Colonic mucosa (tissue), 4 donors: ENCODE measurements around the gene GTPBP1. TPM values are rescaled to one million over a fixed set of nuclear protein-coding genes. Genes with fewer than 3 reads are reported as not detected.

Experiments used
- DNase-seq: peaks from one replicate; pipeline ENCODE4 v3.0.0-alpha.2; 2020
- H3K27ac ChIP-seq: fragments of 200-600 bp; one replicate; pipeline ENCODE4 v1.8.0; 2021
- H3K27me3 ChIP-seq: fragments of 200-600 bp; one replicate; pipeline ENCODE4 v1.8.0; 2021
- H3K36me3 ChIP-seq: fragments of 200-600 bp; one replicate; pipeline ENCODE4 v1.8.0; 2021
- H3K4me1 ChIP-seq: fragments of 200-600 bp; one replicate; pipeline ENCODE4 v1.8.0; 2021; ENCODE audit warnings: mild to moderate bottlenecking
- H3K4me3 ChIP-seq: fragments of 200-600 bp; one replicate; pipeline ENCODE4 v1.8.0; 2021
- H3K9ac ChIP-seq, 2 donors: one replicate each; pipeline ENCODE4 v1.7.0; 2013; ENCODE audit warnings: control low read depth in 2 of 2, low read depth in 2 of 2, low read length in 2 of 2
- H3K9me3 ChIP-seq: fragments of 200-600 bp; one replicate; pipeline ENCODE4 v1.8.0; 2021
- intact Hi-C: fragments of 100-400 bp; cut with DNase I; formaldehyde crosslinking; loops from one replicate; pipeline ENCODE4 v1.14.1; 2022
- total RNA-seq, 2 donors: library from RNA; stranded (reverse); fragmentation: NEBNext Ultra II Directional in 1 of 2; extraction: Animal tissue kit (Norgen Biotek cat#: 25700) in 1 of 2; gene quantifications; one replicate each; pipeline ENCODE4 v1.2.1, GENCODE V29; 2021
- TF ChIP-seq, protein P1 (sequence below): fragments of 200-600 bp; IDR thresholded peaks from one replicate; pipeline ENCODE4 v1.8.0; 2022; ENCODE audit warnings: antibody characterized with exemption, mild to moderate bottlenecking
- donor health status: healthy.
- donor health status: DM: no; HTN: no; CAD: no.
- donor health status: DM: no; HTN: no; CAD: no.

Gene GTPBP1
- total RNA-seq, 2 donors from 2014 or later = 64.6 to 65.6 TPM

DNA sequence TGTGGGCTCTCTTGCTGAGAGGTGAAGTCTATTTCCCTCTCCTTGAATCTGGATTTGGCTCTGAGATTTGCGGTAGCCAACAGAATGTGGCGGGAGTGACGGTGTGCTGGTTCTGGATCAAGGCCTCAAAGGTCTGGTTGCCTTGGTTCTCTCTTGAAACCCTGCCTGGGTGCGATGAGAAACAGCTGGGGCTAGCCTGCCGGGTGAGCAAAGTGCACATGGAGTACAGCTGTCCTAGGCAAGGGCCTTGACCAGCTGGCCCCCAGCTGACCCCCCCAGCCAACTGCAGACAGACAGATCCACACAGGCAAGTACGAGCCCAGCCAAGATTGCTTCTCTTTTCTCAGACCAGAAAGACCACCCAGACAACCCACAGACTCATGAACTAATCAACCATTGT is 39.2 kb downstream of the GTPBP1 start:
- Histone ChIP-seq H3K9me3 (no peaks in the 10 kb centered on the region), H3K27me3 (no peaks in the 10 kb centered on the region), H3K36me3 (peaks cover 42% of the 10 kb centered on the region), H3K4me3 (no peak overlapping the region), H3K9ac (no peak overlapping the region), H3K4me1 (no peaks in the 10 kb centered on the region), H3K27ac (no peak overlapping the region)
- TF ChIP-seq, protein P1, sequence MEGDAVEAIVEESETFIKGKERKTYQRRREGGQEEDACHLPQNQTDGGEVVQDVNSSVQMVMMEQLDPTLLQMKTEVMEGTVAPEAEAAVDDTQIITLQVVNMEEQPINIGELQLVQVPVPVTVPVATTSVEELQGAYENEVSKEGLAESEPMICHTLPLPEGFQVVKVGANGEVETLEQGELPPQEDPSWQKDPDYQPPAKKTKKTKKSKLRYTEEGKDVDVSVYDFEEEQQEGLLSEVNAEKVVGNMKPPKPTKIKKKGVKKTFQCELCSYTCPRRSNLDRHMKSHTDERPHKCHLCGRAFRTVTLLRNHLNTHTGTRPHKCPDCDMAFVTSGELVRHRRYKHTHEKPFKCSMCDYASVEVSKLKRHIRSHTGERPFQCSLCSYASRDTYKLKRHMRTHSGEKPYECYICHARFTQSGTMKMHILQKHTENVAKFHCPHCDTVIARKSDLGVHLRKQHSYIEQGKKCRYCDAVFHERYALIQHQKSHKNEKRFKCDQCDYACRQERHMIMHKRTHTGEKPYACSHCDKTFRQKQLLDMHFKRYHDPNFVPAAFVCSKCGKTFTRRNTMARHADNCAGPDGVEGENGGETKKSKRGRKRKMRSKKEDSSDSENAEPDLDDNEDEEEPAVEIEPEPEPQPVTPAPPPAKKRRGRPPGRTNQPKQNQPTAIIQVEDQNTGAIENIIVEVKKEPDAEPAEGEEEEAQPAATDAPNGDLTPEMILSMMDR = no peak
- intact Hi-C loops = no loop called here
- DNase-seq = no peak

DNA sequence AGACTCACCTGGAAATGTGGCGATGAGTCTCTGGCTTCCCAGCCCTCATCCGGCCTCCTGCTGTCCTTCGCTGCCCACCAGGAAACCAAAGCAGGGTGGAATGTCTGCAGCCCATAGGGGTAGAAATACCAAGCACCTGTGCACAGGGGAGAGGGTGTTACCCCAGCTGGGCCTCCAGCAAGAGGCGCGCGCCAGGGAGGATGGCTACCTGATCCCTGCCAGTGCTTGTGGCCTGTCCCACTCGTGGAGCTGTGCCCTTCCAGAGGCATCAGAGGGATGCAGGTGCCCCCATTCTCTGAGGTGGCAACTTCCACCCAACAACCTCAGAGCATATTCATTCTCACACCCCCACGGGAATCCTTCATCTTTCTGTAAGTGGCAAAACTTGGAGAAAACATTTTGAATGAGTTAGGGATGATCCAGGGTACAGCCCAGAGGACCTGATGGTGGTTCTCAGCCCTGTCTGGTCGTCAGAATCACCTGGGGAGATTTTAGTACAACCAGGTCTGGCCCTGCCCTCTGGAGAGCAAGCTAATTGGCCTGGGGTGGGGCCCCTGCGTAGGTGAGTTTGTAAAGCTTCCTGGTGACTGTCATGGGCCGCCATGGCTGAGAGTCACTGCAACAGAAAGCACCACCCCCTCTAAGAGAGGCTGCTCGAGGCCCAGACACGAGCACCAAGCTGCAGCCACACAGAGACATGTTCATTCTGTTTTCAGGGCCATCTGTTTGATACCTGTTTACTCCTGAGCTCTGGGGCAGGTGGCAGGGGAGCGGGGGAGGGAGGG is 40.1 kb downstream of the GTPBP1 start:
- TF ChIP-seq, protein P1 = no peak
- Histone ChIP-seq H3K27me3 (no peaks in the 10 kb centered on the region), H3K4me1 (peaks cover 4% of the 10 kb centered on the region), H3K36me3 (peaks cover 41% of the 10 kb centered on the region), H3K9ac (no peak overlapping the region), H3K9me3 (no peaks in the 10 kb centered on the region), H3K27ac (peak overlapping the region; percentile 27), H3K4me3 (no peak overlapping the region)
- DNase-seq = peak; percentile 65
- intact Hi-C loops = no loop called here

DNA sequence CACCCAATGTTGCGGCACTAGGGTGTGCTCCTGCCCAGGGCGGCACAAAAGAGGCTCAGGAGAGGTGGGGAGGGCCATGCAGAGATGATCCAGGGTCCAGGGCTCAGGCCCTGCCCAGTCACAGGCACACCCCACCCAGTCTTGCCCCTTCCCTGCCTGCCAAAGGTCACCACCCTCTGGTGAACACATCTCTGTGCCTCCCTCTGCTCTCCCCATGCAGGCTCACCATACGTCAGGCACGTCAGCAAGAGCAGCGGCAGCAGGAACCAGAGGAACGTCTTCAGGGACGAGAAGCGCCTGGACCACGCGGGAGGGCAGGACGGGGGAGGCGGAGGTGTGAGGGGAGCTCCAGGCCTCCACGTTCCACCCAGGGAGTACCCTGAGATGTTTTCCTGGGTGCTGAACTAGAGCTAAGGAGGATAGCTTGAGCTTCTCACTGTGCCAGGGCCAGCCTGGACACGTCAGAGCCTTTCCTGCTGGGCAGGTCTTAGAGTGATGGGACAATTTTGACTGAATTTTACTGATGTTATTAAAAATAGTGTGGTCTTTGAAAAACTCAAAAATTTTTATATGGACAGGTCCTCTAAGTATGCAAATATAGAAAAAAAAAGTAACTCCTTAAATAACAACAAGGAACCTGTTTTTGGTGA is 42.9 kb downstream of the GTPBP1 start:
- TF ChIP-seq, protein P1 = no peak
- intact Hi-C loops = no loop called here

DNA sequence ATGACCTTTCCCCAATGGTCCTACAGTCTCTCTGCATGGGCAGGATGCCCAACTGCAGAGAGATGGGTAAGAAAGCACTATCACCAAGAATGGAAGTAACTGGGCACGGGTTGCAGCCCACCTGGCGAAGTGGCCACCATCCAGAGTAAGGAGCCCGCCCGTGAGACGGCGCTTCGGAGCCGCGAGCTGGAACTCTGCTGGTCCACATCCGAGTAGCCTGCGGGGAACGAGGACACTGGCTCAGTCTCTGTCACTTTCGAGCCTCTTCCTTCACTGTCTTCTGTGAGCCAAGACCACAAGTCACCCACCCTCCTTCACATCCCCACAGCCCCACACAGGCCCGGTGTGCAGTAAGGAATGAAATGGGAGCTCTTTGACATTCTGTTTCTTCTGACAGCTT is 44.4 kb downstream of the GTPBP1 start:
- H3K9ac ChIP-seq = no peak overlapping the region
- H3K27me3 ChIP-seq = no peaks in the 10 kb centered on the region
- H3K4me1 ChIP-seq = peaks cover 4% of the 10 kb centered on the region
- no peak overlapping the region for H3K4me3 ChIP-seq
- TF ChIP-seq, protein P1 = no peak
- H3K36me3 ChIP-seq = peaks cover 26% of the 10 kb centered on the region
- H3K9me3 ChIP-seq = no peaks in the 10 kb centered on the region
- intact Hi-C loops = no loop called here
- H3K27ac ChIP-seq = no peak overlapping the region
- DNase-seq = no peak

More for the DNA sequence above, 42.9 kb downstream of the GTPBP1 start:
- no peak for DNase-seq
- Histone ChIP-seq H3K4me1 (peaks cover 4% of the 10 kb centered on the region), H3K9me3 (no peaks in the 10 kb centered on the region), H3K4me3 (no peak overlapping the region), H3K9ac (no peak overlapping the region), H3K27ac (no peak overlapping the region), H3K36me3 (peaks cover 26% of the 10 kb centered on the region), H3K27me3 (no peaks in the 10 kb centered on the region)

DNA sequence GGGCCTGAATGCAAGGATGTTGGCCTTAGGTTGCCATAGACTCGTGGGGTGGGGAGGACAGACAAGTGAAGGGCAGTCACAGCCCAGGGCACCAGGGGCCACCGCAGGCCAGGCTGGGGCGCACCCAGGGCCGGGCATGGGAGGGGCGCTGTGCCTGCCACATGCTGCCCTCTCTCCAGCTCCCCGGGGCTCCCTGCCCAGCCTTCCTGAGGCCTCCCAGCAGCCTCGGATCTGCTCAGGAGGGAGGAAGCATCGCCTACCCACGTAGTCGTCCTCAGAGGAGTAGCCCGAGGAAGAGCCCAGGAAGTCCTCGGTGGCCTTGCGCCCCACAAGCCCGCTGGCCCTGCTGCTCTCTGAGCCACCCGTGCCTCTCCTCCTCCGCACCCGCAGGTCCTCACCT is 44.9 kb downstream of the GTPBP1 start:
- Histone ChIP-seq H3K4me1 (peaks cover 4% of the 10 kb centered on the region), H3K4me3 (no peak overlapping the region), H3K9me3 (no peaks in the 10 kb centered on the region), H3K9ac (no peak overlapping the region), H3K27me3 (no peaks in the 10 kb centered on the region), H3K36me3 (peaks cover 26% of the 10 kb centered on the region), H3K27ac (peak overlapping the region; percentile 42)
- intact Hi-C loops = no loop called here
- DNase-seq = no peak
- TF ChIP-seq, protein P1 = no peak
